GM12875 (cell line): ENCODE data around the gene TIMM17B.
"Not testable (repeated sequence)": the region's sequence is repeated elsewhere in the genome, so short reads cannot be mapped to it uniquely, and the experiment has no call there.

Experiments used
- H3K4me3 ChIP-seq: one replicate; pipeline ENCODE4 v1.5.1; 2011; ENCODE audit warnings: low read depth, low read length, control low read depth
- TF ChIP-seq, protein P1 (sequence below): IDR thresholded peaks from 2 replicates; pipeline ENCODE4 v1.5.1; 2011; ENCODE audit warnings: low read depth, mild to moderate bottlenecking, control low read depth, inconsistent platforms, low read length, moderate library complexity, borderline replicate concordance; ENCODE audit not compliant: insufficient read depth

Gene TIMM17B

GRCh38 chrX:48864210-48864609 lies 33.4 kb downstream of the TIMM17B start:
- H3K4me3 ChIP-seq = no peak overlapping the region
- TF ChIP-seq, protein P1, sequence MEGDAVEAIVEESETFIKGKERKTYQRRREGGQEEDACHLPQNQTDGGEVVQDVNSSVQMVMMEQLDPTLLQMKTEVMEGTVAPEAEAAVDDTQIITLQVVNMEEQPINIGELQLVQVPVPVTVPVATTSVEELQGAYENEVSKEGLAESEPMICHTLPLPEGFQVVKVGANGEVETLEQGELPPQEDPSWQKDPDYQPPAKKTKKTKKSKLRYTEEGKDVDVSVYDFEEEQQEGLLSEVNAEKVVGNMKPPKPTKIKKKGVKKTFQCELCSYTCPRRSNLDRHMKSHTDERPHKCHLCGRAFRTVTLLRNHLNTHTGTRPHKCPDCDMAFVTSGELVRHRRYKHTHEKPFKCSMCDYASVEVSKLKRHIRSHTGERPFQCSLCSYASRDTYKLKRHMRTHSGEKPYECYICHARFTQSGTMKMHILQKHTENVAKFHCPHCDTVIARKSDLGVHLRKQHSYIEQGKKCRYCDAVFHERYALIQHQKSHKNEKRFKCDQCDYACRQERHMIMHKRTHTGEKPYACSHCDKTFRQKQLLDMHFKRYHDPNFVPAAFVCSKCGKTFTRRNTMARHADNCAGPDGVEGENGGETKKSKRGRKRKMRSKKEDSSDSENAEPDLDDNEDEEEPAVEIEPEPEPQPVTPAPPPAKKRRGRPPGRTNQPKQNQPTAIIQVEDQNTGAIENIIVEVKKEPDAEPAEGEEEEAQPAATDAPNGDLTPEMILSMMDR = no peak

DNA sequence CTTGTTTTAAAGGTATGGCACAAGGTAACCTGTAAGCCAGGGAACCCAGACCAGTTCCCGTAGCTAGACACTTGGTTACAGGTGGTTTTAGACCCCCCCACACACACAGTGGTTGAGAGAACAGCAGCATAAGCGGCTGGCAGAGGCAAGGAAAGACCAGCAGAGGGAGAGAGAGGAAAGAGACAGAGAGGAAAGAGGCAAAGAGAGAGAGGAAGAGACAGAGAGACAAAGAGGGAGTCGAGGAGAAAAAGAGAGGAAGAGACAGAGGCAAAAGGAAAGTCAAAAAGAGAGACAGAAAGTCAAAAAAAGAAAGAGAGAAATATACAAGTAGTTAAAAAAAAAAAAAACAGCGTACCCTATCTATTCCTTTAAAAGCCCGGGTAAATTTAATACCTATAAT lies 42.7 kb downstream of the TIMM17B start:
- no peak overlapping the region for H3K4me3 ChIP-seq
- TF ChIP-seq, protein P1 = no peak

GRCh38 chrX:48854121-48854804 lies 43.3 kb downstream of the TIMM17B start:
- not testable (repeated sequence) for H3K4me3 ChIP-seq

DNA sequence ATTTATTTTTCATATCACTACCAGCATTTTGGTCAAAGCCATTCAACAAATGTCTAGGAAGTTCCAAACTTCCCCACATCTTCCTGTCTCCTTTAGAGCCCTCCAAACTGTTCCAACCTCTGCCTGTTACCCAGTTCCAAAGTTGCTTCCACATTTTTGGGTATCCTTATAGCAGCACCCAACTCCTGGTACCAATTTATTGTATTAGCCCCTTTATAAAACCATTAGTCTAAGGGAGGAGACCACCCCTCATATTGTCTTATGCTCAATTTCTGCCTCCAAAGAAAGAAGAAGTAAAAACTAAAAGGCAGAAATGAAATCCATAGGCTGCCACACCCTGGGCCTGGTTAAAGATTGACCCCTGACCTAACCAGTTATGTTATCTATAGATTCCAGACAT lies 44.1 kb downstream of the TIMM17B start:
- H3K4me3 ChIP-seq = not testable (repeated sequence)

DNA sequence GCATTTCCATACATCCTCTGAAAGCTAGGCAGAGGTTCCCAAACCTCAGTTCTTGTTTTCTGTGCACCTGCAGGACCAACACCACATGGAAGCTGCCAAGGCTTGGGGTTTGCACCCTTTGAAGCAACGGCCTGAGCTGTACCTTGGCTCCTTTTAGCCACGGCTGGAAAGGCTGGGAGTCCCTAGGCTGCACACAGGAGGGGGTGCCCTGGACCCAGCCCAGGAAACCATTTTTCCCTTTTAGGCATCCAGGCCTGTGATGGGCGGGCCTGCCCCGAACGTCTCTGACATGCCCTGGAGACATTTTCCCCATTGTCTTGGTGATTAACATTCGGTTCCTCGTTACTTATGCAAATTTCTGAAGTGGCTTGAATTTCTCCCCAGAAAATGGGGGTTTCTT lies 44.7 kb downstream of the TIMM17B start:
- no peak overlapping the region for H3K4me3 ChIP-seq
- TF ChIP-seq, protein P1 = no peak

DNA sequence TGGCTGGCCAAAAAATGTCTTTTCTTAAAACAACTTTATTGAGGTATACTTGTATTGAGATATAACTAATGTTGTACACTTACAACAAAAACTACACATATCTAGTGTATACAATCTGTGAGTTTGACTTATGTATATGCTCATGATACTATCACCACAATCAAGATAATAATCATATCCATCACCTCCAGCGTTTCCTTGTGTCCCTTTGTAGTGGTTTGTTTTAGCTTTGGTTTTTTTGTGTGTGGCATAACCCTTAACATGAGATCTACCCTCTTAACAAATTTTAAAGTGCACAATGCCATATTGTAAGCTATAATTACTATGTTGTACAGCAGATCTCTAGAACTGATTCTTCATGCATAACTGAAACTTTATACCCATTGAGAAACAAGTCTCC lies 48.7 kb downstream of the TIMM17B start:
- TF ChIP-seq, protein P1 = no peak
- no peak overlapping the region for H3K4me3 ChIP-seq
